NB4 (cell line): ENCODE data around the gene ARMC3.

Source experiments
- DNase-seq: peaks from one replicate; pipeline ENCODE4 v3.0.0; 2010; ENCODE audit warnings: low read depth
- H3K4me3 ChIP-seq: one replicate; pipeline ENCODE4 v1.5.1; 2011; ENCODE audit warnings: mild to moderate bottlenecking, low read depth, low read length, moderate library complexity
- MAX ChIP-seq: IDR thresholded peaks from 2 replicates; pipeline ENCODE4 v1.6.1; 2011; ENCODE audit warnings: low read depth, low read length
- MYC ChIP-seq: IDR thresholded peaks from 2 replicates; pipeline ENCODE4 v1.6.1; 2011; ENCODE audit warnings: low read depth, low read length
- POLR2A ChIP-seq: IDR thresholded peaks from 2 replicates; pipeline ENCODE4 v1.6.1; 2011; ENCODE audit warnings: mild to moderate bottlenecking; ENCODE audit not compliant: insufficient read length; ENCODE audit errors: extremely low read depth
- TF ChIP-seq, protein P1 (sequence below): IDR thresholded peaks from one replicate; pipeline ENCODE4 v1.5.1; 2012; ENCODE audit warnings: low read depth, low read length

ARMC3 gene

GRCh38 chr10:23080262-23080661, 152.4 kb downstream of the ARMC3 start:
- H3K4me3 ChIP-seq, result no peak overlapping the region
- TF ChIP-seq MYC, result no peak
- TF ChIP-seq, protein P1, sequence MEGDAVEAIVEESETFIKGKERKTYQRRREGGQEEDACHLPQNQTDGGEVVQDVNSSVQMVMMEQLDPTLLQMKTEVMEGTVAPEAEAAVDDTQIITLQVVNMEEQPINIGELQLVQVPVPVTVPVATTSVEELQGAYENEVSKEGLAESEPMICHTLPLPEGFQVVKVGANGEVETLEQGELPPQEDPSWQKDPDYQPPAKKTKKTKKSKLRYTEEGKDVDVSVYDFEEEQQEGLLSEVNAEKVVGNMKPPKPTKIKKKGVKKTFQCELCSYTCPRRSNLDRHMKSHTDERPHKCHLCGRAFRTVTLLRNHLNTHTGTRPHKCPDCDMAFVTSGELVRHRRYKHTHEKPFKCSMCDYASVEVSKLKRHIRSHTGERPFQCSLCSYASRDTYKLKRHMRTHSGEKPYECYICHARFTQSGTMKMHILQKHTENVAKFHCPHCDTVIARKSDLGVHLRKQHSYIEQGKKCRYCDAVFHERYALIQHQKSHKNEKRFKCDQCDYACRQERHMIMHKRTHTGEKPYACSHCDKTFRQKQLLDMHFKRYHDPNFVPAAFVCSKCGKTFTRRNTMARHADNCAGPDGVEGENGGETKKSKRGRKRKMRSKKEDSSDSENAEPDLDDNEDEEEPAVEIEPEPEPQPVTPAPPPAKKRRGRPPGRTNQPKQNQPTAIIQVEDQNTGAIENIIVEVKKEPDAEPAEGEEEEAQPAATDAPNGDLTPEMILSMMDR, result no peak
- no peak for TF ChIP-seq POLR2A
- TF ChIP-seq MAX, result no peak
- no peak for DNase-seq

GRCh38 chr10:23081221-23081750, 153.4 kb downstream of the ARMC3 start:
- no peak for DNase-seq
- TF ChIP-seq, protein P1, result no peak
- no peak for TF ChIP-seq MAX
- no peak for TF ChIP-seq POLR2A
- no peak for TF ChIP-seq MYC
- no peak overlapping the region for H3K4me3 ChIP-seq

GRCh38 chr10:23081891-23082290, 154.0 kb downstream of the ARMC3 start:
- no peak for DNase-seq

More at GRCh38 chr10:23081891-23082290, 154.0 kb downstream of the ARMC3 start:
- H3K4me3 ChIP-seq, result no peak overlapping the region
- TF ChIP-seq, protein P1, result no peak
- TF ChIP-seq MYC, result no peak
- no peak for TF ChIP-seq MAX
- TF ChIP-seq POLR2A, result no peak
